Activated T-helper 1 cell treated with anti-CD3 and anti-CD28 coated beads, Interleukin-12 subunit alpha, Interleukin-12 subunit beta, Interleukin-2, Interleukin-4 antibody, amounts not matched to agents 30 ng/mL and 10 ng/mL and 1 ng/mL, durations not matched to agents 14 hours and 24 hours and 36 hours (primary cell): Measurements from ENCODE around the gene RPS6KA2. TPM values are rescaled to one million over a fixed set of nuclear protein-coding genes. Genes with fewer than 3 reads are reported as not detected.

Experiments used
- DNase-seq: peaks from one replicate; pipeline ENCODE4 v3.0.0; 2021; ENCODE audit warnings: low spot score
- H3K27ac Mint-ChIP-seq: one replicate; pipeline ENCODE4 v1.8.0; 2021; ENCODE audit warnings: mild to moderate bottlenecking, mixed read lengths
- H3K27me3 Mint-ChIP-seq: one replicate; pipeline ENCODE4 v1.8.0; 2022; ENCODE audit warnings: mild to moderate bottlenecking, moderate library complexity, mixed read lengths; ENCODE audit not compliant: insufficient read depth
- H3K36me3 Mint-ChIP-seq: one replicate; pipeline ENCODE4 v1.8.0; 2021; ENCODE audit warnings: low read depth, mixed read lengths
- H3K4me1 Mint-ChIP-seq: one replicate; pipeline ENCODE4 v1.8.0; 2021; ENCODE audit warnings: low read depth, mixed read lengths
- H3K4me3 Mint-ChIP-seq: one replicate; pipeline ENCODE4 v1.8.0; 2021; ENCODE audit warnings: mild to moderate bottlenecking, moderate library complexity, mixed read lengths
- H3K9me3 Mint-ChIP-seq: one replicate; pipeline ENCODE4 v1.8.0; 2021; ENCODE audit warnings: mixed read lengths
- intact Hi-C: fragments of 100-400 bp; cut with micrococcal nuclease; formaldehyde crosslinking; loops from one replicate; pipeline ENCODE4 v1.15.1; 2024
- total RNA-seq: library from RNA; stranded (reverse); gene quantifications from 2 replicates; pipeline ENCODE4 v1.2.3, GENCODE V29; 2022

RPS6KA2 gene
- total RNA-seq, 1 donor from 2014 or later = 2.0 TPM

- peaks cover 4% of the 10 kb centered on the region for H3K9me3 Mint-ChIP-seq
- no peak for DNase-seq
- H3K4me3 Mint-ChIP-seq = no peak overlapping the region
- H3K36me3 Mint-ChIP-seq = peaks cover 9% of the 10 kb centered on the region
- no peak overlapping the region for H3K27ac Mint-ChIP-seq
- peaks cover 4% of the 10 kb centered on the region for H3K27me3 Mint-ChIP-seq
- H3K4me1 Mint-ChIP-seq = peaks cover 12% of the 10 kb centered on the region
- intact Hi-C loops = no loop called here
These were observed 202.6 kb downstream of the RPS6KA2 start for GRCh38 chr6:166424431-166424830.

GRCh38 chr6:166423781-166424180, 203.3 kb downstream of the RPS6KA2 start:
- peaks cover 18% of the 10 kb centered on the region for H3K4me1 Mint-ChIP-seq
- intact Hi-C loops = no loop called here
- H3K9me3 Mint-ChIP-seq = peaks cover 4% of the 10 kb centered on the region
- DNase-seq = no peak
- H3K27me3 Mint-ChIP-seq = peaks cover 4% of the 10 kb centered on the region
- H3K36me3 Mint-ChIP-seq = peaks cover 6% of the 10 kb centered on the region
- H3K27ac Mint-ChIP-seq = no peak overlapping the region
- no peak overlapping the region for H3K4me3 Mint-ChIP-seq

GRCh38 chr6:166423051-166423745, 203.9 kb downstream of the RPS6KA2 start:
- Mint-ChIP-seq H3K4me3 (no peak overlapping the region), H3K4me1 (peaks cover 24% of the 10 kb centered on the region), H3K27me3 (peaks cover 4% of the 10 kb centered on the region), H3K27ac (no peak overlapping the region), H3K36me3 (peaks cover 7% of the 10 kb centered on the region), H3K9me3 (no peaks in the 10 kb centered on the region)
- DNase-seq = no peak
- intact Hi-C loops = no loop called here

GRCh38 chr6:166422201-166422940, 204.7 kb downstream of the RPS6KA2 start:
- Mint-ChIP-seq H3K9me3 (no peaks in the 10 kb centered on the region), H3K27me3 (peaks cover 4% of the 10 kb centered on the region), H3K4me1 (peaks cover 33% of the 10 kb centered on the region), H3K4me3 (no peak overlapping the region), H3K27ac (no peak overlapping the region), H3K36me3 (peaks cover 7% of the 10 kb centered on the region)
- DNase-seq = no peak
- intact Hi-C loops = no loop called here

GRCh38 chr6:166420351-166420750, 206.7 kb downstream of the RPS6KA2 start:
- Mint-ChIP-seq H3K27me3 (peaks cover 4% of the 10 kb centered on the region), H3K9me3 (peaks cover 15% of the 10 kb centered on the region), H3K4me1 (peaks cover 53% of the 10 kb centered on the region), H3K4me3 (no peak overlapping the region), H3K36me3 (peaks cover 21% of the 10 kb centered on the region), H3K27ac (no peak overlapping the region)
- intact Hi-C loops = no loop called here
- no peak for DNase-seq

GRCh38 chr6:166419717-166420116, 207.3 kb downstream of the RPS6KA2 start:
- Mint-ChIP-seq H3K27me3 (peaks cover 4% of the 10 kb centered on the region), H3K4me3 (no peak overlapping the region), H3K4me1 (peaks cover 57% of the 10 kb centered on the region), H3K36me3 (peaks cover 23% of the 10 kb centered on the region), H3K9me3 (peaks cover 15% of the 10 kb centered on the region), H3K27ac (no peak overlapping the region)
- intact Hi-C loops = loop anchor here (2.0 to 10.0 kb wide), 5 partner anchors 69 to 1285 kb away; partner anchors contain the start of gene SFT2D1
- DNase-seq = no peak

- intact Hi-C loops = loop anchor here (2.0 to 10.0 kb wide), 5 partner anchors 70 to 1286 kb away; partner anchors contain the start of gene SFT2D1
- Mint-ChIP-seq H3K36me3 (peaks cover 23% of the 10 kb centered on the region), H3K4me1 (peaks cover 62% of the 10 kb centered on the region), H3K4me3 (no peak overlapping the region), H3K27me3 (peaks cover 4% of the 10 kb centered on the region), H3K9me3 (peaks cover 15% of the 10 kb centered on the region), H3K27ac (no peak overlapping the region)
- peak; percentile 61 for DNase-seq
These were observed 207.8 kb downstream of the RPS6KA2 start for GRCh38 chr6:166419286-166419685.

GRCh38 chr6:166418691-166419143, 208.3 kb downstream of the RPS6KA2 start:
- H3K4me3 Mint-ChIP-seq = peak overlapping the region; percentile 30
- intact Hi-C loops = loop anchor here (2.0 to 10.0 kb wide), 5 partner anchors 70 to 1286 kb away; partner anchors contain the start of gene SFT2D1

GRCh38 chr6:166417285-166417691, 209.8 kb downstream of the RPS6KA2 start:
- Mint-ChIP-seq H3K9me3 (peaks cover 15% of the 10 kb centered on the region), H3K4me1 (peaks cover 63% of the 10 kb centered on the region), H3K4me3 (peak overlapping the region; percentile 64), H3K27ac (peak overlapping the region; percentile 49), H3K27me3 (peaks cover 4% of the 10 kb centered on the region), H3K36me3 (peaks cover 23% of the 10 kb centered on the region)
- peak; percentile 41 for DNase-seq
- intact Hi-C loops = loop anchor here (2.0 to 10.0 kb wide), 4 partner anchors 210 to 1288 kb away; partner anchors contain the start of gene RPS6KA2

More at GRCh38 chr6:166418691-166419143, 208.3 kb downstream of the RPS6KA2 start:
- peaks cover 4% of the 10 kb centered on the region for H3K27me3 Mint-ChIP-seq
- no peak for DNase-seq
- H3K27ac Mint-ChIP-seq = no peak overlapping the region
- peaks cover 23% of the 10 kb centered on the region for H3K36me3 Mint-ChIP-seq
- peaks cover 63% of the 10 kb centered on the region for H3K4me1 Mint-ChIP-seq
- peaks cover 15% of the 10 kb centered on the region for H3K9me3 Mint-ChIP-seq

- Mint-ChIP-seq H3K4me3 (peak overlapping the region; percentile 64), H3K36me3 (peaks cover 23% of the 10 kb centered on the region)
- DNase-seq = no peak
These were observed 211.2 kb downstream of the RPS6KA2 start for GRCh38 chr6:166415833-166416347.

GRCh38 chr6:166415306-166415705, 211.7 kb downstream of the RPS6KA2 start:
- peak overlapping the region; percentile 37 for H3K27ac Mint-ChIP-seq
- H3K4me1 Mint-ChIP-seq = peaks cover 79% of the 10 kb centered on the region
- no peak overlapping the region for H3K4me3 Mint-ChIP-seq
- peak; percentile 27 for DNase-seq
- intact Hi-C loops = loop anchor here (2.0 to 10.0 kb wide), 4 partner anchors 33 to 1289 kb away; partner anchors contain the start of gene MPC1
- H3K9me3 Mint-ChIP-seq = peaks cover 15% of the 10 kb centered on the region
- peaks cover 11% of the 10 kb centered on the region for H3K27me3 Mint-ChIP-seq
- H3K36me3 Mint-ChIP-seq = peaks cover 21% of the 10 kb centered on the region

More at GRCh38 chr6:166415833-166416347, 211.2 kb downstream of the RPS6KA2 start:
- intact Hi-C loops = loop anchor here (2.0 to 10.0 kb wide), 5 partner anchors 33 to 1289 kb away; partner anchors contain the start of genes MPC1 and RPS6KA2
- peaks cover 76% of the 10 kb centered on the region for H3K4me1 Mint-ChIP-seq
- peaks cover 15% of the 10 kb centered on the region for H3K9me3 Mint-ChIP-seq
- peak overlapping the region; percentile 49 for H3K27ac Mint-ChIP-seq
- peaks cover 9% of the 10 kb centered on the region for H3K27me3 Mint-ChIP-seq

GRCh38 chr6:166413491-166413951, 213.5 kb downstream of the RPS6KA2 start:
- intact Hi-C loops = loop anchor here (10.0 kb wide), 2 partner anchors 389 to 1291 kb away; no protein-coding TSS in a partner anchor
- Mint-ChIP-seq H3K27ac (no peak overlapping the region), H3K4me3 (no peak overlapping the region)

More at GRCh38 chr6:166413491-166413951, 213.5 kb downstream of the RPS6KA2 start:
- peaks cover 15% of the 10 kb centered on the region for H3K9me3 Mint-ChIP-seq
- peaks cover 65% of the 10 kb centered on the region for H3K4me1 Mint-ChIP-seq
- peaks cover 17% of the 10 kb centered on the region for H3K36me3 Mint-ChIP-seq
- no peak for DNase-seq
- H3K27me3 Mint-ChIP-seq = peaks cover 21% of the 10 kb centered on the region
